GM10847 (cell line): ENCODE results near the gene BAIAP2.

ENCODE experiments used
- POLR2A ChIP-seq: IDR thresholded peaks from 2 replicates; pipeline ENCODE4 v1.6.1; 2011; ENCODE audit not compliant: insufficient read length; ENCODE audit errors: extremely low read depth

Gene BAIAP2

DNA sequence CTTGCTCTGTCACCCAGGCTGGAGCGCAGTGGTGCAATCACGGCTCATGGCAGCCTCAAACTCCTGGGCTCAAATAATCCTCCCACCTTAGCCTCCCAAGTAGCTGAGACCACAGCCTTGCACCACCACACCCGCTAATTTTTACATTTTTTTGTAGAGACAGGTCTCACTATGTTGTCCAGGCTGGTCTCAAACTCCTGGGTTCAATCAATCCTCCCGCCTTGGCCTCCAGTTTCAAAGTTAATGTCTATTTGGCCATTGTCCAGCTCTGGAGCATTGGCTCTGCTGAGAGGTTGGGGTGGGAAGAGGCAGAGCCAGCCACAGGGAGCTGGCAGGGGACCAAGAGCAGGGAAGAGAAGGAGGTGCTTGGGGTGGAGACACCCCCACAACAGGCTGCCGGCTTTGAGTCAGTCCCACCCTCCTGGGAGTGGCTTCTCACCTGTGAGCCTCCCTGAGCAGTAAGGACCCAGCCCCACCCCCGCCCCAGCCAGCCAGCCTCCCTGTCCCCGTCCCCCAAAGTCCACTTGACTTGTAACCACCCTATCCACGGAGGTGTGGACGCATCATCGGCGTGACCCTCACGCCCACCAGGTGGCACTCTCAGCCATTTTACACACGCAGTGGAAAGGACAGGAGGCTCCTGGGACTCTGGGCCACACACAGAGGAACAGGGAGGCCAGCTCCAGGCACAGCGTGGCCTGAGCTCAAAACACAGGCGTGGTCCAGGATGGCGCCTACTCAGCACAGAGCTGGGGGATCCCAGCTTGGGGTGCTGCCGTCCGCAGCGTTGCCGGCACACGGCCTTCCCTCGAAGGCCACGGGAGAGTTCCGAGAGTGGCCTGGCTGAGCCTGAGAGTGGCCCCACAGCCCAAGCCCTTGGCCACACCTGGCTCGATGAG is 107.6 kb downstream of the BAIAP2 start:
- no peak for TF ChIP-seq POLR2A

DNA sequence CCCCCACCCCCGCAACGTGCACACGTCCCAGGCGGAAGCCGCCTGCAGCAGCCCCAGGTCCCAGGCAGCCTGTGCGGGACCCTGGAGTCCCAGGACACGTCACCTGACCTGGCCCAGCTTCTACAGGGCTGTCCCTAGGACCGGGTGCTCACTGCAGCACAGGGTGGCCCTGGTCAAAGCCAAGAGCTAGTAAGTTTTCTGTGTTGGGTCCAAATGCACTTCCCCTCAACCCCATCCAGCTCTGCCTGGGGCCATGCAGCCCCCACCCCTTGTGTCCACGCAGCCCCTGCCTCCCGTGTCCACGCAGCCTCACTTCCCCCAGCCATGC is 108.2 kb downstream of the BAIAP2 start:
- no peak for TF ChIP-seq POLR2A

GRCh38 chr17:81143717-81144422 is 108.9 kb downstream of the BAIAP2 start:
- TF ChIP-seq POLR2A: no peak

DNA sequence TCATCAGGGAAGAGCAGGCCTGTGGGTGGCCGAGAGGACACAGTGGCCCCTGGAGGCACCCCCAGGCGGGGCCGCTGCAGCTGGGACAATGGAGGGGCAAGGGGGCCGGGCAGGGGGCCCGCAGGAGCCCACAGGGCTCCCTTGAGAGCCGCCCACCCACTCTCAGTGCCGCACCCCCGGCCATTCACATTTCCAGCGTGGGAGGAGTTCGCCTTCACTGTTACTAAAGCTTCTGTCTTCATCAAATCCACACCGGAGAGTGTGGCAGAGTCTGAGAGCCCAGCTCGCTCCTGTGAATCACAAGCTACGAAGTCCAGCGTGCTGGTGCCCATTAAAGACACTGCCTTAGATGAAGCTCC is 109.5 kb downstream of the BAIAP2 start:
- TF ChIP-seq POLR2A: no peak

DNA sequence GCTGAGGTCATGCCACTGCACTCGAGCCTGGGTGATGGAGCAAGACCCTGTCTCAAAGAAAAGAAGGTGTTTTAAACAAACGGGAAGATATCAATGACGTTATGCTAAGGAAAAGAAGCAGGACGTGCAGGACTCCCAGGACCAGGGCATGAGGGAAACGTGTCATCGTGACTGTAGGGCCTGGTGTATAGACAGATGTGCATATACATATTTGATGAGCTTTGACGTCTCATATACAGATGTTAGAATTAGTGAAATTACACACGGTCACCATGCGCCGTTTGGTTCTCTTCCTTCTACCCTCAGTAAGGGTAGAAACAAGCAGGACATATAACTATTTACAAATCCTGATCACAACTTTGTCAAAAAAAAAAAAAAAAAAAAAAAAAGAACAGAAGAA is 112.8 kb downstream of the BAIAP2 start:
- no peak for TF ChIP-seq POLR2A

GRCh38 chr17:81148571-81148970 is 113.6 kb downstream of the BAIAP2 start:
- TF ChIP-seq POLR2A: no peak

DNA sequence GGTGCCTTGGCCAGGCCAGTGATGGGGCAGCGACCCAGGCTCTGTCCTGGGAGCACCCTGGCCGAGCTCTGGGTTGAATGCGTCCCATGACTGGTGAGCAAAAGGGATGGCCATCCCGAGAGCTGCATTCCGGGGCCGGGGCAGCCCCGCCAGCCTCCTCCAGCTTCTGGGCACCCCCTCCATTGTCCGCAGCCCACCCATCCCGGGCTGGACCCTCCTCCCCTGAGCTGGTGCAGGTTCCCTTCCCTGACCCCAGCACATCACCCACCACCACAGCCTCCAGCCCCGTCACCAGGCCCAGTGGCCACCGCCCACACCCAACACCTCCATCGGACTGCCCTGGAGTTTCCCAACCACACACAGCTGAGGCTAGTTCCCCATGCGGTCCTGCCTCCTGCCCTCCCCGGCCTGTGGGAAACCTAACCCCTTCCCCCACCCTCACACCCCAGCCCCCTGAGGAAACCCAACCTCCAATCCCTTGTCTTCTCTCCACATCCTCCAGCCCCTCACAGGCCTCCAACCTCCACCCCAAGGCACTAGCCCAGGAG is 114.1 kb downstream of the BAIAP2 start:
- TF ChIP-seq POLR2A: no peak

DNA sequence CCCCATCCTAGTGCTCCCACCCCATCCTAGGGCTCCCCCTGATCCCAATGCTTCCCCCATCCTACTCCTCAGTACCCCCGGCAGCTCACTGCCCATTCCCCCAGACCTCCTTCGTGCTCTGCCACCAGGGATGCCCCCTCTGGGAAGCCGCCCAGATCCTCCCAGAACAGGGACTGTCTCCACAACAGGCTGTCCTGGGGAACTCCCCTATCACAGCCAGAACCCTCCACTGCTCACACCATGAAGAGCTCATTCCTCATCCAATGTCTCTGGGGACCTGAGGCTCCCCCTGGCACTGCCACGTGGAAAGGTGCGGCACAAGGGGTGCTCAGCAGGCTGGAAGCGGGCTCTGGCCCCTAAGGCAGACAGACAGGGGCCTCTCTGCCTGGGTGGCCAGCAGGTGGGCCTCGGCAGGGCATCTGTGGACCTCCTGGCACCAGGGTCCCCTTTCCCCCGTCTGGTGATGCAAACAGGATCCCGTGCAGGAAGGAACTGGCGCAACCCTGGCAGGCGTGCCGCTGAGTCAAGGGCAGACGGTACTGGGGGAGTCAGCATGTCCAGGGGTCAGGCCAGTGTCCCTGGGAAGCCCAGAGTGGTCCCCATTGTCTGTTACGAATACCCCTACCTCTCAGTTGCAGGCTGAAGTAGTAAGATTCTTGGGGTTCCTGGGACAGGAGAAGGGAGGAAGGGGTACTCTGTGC is 115.6 kb downstream of the BAIAP2 start:
- no peak for TF ChIP-seq POLR2A

- no peak for TF ChIP-seq POLR2A
These were observed 116.3 kb downstream of the BAIAP2 start for GRCh38 chr17:81151278-81151677.

DNA sequence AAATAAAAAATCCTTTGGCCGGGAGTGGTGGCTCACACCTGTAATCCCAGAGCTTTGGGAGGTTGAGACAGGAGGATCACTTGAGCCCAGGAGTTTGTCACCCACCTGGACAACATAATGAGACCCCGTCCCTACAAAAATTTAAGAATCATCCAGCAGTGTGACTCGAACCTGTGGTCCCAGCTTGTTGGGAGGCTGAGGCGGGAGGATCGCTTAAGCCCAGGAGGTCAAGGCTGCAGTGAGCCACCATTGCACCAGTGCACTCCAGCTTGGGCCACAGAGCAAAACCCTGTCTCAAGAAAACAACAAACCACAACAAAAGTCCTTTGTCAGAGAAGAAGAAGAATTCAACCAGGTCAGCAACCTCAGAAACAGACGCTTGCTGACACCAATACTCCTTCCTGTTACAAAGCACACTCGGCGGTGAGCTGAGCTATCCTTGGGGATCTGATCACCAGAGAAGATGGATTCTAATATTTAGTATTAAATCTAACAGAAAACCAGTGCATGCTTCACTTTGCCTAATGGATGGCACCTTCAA is 117.4 kb downstream of the BAIAP2 start:
- no peak for TF ChIP-seq POLR2A

- TF ChIP-seq POLR2A: no peak
These were observed 118.4 kb downstream of the BAIAP2 start for GRCh38 chr17:81153340-81153803.

- TF ChIP-seq POLR2A: no peak
These were observed 120.0 kb downstream of the BAIAP2 start for GRCh38 chr17:81154961-81155360.

DNA sequence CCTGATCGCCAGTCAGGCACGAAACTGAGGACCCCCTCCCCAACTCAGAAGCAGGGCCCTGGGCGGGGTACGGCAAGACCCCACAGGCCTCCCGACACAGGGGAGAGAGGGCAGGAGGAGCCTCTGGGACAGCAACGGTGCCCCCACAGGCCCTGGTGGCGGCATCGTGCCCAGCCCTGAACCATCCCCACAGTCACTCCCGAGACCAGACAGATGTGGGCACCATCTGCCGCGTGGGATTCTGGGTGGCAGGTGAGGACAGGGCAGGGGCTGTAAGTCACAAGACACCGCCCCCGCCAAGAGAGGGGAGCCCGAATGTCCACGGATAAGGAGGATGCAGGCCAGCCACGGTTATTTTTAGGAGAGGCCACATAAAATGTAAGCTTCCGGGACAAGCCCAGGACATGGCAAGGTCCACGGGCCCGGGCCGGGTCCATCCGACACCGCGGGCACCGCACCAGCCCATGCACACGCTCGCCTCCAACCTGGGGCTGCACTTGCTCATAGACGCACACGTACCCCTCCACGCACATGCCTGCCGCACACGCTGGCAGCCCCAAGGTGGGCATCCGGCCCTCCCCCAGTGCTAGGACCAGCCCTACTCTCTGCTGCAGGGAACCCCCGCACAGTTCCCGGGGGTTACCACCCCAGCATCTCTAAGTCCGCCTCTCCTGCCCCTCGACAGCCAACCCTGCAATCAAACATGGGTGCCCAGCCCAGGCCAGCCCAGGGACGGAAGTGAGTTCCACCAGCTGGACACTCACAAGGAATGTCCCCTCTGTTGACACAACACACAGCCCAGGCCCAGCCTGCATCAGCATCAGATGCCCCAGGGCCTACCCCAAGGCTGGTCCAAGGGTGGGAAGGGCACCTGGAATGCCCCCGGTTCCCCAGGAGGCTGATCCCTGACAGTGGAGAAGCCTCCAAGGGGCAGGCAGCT is 122.2 kb downstream of the BAIAP2 start:
- no peak for TF ChIP-seq POLR2A

DNA sequence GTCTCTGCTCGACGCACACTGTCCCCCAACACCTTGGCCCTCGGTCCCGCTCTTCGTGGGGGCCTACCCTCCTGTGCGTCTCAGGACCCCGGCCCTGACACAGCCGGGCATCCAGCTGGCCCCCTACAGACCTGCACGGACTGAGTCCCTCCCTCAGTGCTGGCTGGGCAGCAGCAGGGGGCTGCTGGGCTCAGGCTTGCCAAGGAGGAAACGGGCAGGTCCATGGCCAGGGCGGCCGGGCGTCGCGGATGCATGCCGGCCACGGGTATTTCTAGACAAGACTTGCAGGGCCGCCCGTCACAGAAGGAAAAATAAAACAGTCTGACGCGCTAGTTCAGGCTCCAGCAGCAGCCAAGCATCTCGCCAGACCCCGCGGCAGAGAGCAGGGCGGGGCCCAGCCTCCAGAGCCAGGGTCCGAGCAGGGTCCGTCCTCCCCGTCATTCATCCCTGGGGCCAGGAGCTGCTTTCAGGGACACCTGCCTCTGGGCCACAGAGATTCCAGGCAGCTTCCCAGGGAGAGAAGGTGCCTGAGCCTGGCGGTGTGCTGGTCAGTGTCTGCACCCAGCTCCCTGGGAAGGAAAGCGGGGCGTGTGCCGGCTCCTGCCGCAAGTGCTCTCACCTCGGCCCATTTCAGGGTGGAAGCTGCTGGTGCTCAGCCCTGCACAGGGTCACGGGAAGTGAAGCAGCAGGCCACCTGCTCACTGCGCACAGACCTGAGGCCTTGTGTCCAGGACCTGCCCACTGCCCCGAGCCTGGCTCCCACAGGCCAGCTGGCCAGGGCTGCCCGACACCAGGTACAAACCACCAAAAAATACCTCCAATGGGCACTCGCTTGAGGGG is 123.1 kb downstream of the BAIAP2 start:
- no peak for TF ChIP-seq POLR2A
